Activated B cell treated with CpG ODN at 0.5 μM for 24 hours (primary cell): Measurements from ENCODE around the gene ESYT2. TPM values are rescaled to one million over a fixed set of nuclear protein-coding genes. Genes with fewer than 3 reads are reported as not detected.

Experiments used
- ATAC-seq: fragments of 200-7000 bp; cut with Tn5 transposase; one replicate; pipeline ENCODE4 v1.10.0; 2021; ENCODE audit warnings: low read depth, mild to moderate bottlenecking, moderate library complexity
- CTCF ChIA-PET: fragments of 350-600 bp; sonication (Branson Sonifier 250); formaldehyde crosslinking; loops from one replicate; lab custom pipeline; 2021; ENCODE audit warnings: antibody characterized with exemption; lab: Charles Lee
- POLR2A ChIA-PET: fragments of 350-600 bp; sonication (Branson Sonifier 250); formaldehyde crosslinking; loops from one replicate; lab custom pipeline; 2021; ENCODE audit warnings: antibody characterized with exemption; lab: Charles Lee
- DNase-seq: peaks from one replicate; pipeline ENCODE4 v3.0.0; 2022
- H3K27ac Mint-ChIP-seq: one replicate; pipeline ENCODE4 v1.8.0; 2020; ENCODE audit warnings: mixed read lengths
- H3K27me3 Mint-ChIP-seq: one replicate; pipeline ENCODE4 v1.8.0; 2021; ENCODE audit warnings: mixed read lengths
- H3K36me3 Mint-ChIP-seq: one replicate; pipeline ENCODE4 v1.8.0; 2021; ENCODE audit warnings: low read depth, mixed read lengths
- H3K4me1 Mint-ChIP-seq: one replicate; pipeline ENCODE4 v1.8.0; 2021; ENCODE audit warnings: mixed read lengths
- H3K4me3 Mint-ChIP-seq: one replicate; pipeline ENCODE4 v1.8.0; 2020; ENCODE audit warnings: mild to moderate bottlenecking, mixed read lengths
- H3K9me3 Mint-ChIP-seq: one replicate; pipeline ENCODE4 v1.8.0; 2020; ENCODE audit warnings: mixed read lengths
- intact Hi-C: fragments of 100-400 bp; cut with micrococcal nuclease; formaldehyde crosslinking; loops from one replicate; pipeline ENCODE4 v1.15.1; 2024
- total RNA-seq: library from RNA; stranded (reverse); gene quantifications from 2 replicates; pipeline ENCODE4 v1.2.3, GENCODE V29; 2022
- TF ChIP-seq, protein P1 (sequence below): fragments of 200-600 bp; IDR thresholded peaks from one replicate; pipeline ENCODE4 v1.8.0; 2022; ENCODE audit warnings: antibody characterized with exemption, mild to moderate bottlenecking

The ESYT2 gene
- total RNA-seq, 1 donor from 2014 or later, result 21.3 TPM

DNA sequence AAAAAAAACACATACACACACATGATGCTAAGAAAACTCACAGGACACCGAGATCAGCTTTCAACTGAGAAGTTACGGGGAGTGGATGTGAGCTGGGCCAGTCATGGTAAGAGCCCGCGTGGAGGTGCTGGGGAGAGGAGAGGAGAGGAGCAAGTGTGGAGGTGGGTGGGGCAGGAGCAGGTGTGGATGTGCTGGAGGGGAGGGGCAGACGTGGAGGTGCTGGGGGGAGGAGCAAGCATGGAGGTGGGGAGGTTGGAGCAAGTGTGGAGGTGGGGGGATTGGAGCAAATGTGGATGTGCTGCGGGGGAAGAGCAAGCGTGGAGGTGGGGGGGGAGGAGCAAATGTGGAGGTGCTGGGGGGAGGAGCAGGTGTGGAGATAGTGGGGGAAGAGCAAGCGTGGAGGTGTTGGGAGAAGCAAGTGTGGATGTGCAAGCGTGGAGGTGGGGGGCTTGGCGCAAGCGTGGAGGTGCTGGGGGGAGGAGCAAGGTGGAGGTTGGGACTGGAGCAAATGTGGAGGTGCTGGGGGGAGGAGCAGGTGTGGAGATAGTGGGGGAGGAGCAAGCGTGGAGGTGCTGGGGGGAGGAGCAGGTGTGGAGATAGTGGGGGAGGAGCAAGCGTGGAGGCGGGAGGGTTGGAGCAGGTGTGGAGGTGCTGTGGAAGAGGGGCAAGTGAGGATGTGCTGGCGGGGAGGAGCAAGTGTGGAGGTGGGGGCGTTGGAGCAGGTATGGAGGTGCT, 100.2 kb downstream of the ESYT2 start:
- H3K36me3 Mint-ChIP-seq, result peaks cover 19% of the 10 kb centered on the region
- intact Hi-C loops, result no loop called here
- TF ChIP-seq, protein P1, sequence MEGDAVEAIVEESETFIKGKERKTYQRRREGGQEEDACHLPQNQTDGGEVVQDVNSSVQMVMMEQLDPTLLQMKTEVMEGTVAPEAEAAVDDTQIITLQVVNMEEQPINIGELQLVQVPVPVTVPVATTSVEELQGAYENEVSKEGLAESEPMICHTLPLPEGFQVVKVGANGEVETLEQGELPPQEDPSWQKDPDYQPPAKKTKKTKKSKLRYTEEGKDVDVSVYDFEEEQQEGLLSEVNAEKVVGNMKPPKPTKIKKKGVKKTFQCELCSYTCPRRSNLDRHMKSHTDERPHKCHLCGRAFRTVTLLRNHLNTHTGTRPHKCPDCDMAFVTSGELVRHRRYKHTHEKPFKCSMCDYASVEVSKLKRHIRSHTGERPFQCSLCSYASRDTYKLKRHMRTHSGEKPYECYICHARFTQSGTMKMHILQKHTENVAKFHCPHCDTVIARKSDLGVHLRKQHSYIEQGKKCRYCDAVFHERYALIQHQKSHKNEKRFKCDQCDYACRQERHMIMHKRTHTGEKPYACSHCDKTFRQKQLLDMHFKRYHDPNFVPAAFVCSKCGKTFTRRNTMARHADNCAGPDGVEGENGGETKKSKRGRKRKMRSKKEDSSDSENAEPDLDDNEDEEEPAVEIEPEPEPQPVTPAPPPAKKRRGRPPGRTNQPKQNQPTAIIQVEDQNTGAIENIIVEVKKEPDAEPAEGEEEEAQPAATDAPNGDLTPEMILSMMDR, result no peak
- ATAC-seq (no peak), DNase-seq (no peak)
- no peaks in the 10 kb centered on the region for H3K4me1 Mint-ChIP-seq
- ChIA-PET POLR2A (no interaction called here), CTCF (no interaction called here)
- no peaks in the 10 kb centered on the region for H3K27me3 Mint-ChIP-seq
- H3K9me3 Mint-ChIP-seq, result no peaks in the 10 kb centered on the region
- H3K4me3 Mint-ChIP-seq, result no peak overlapping the region
- H3K27ac Mint-ChIP-seq, result no peak overlapping the region

GRCh38 chr7:158727690-158728089, 101.6 kb downstream of the ESYT2 start:
- H3K4me3 Mint-ChIP-seq, result no peak overlapping the region
- H3K9me3 Mint-ChIP-seq, result no peaks in the 10 kb centered on the region

DNA sequence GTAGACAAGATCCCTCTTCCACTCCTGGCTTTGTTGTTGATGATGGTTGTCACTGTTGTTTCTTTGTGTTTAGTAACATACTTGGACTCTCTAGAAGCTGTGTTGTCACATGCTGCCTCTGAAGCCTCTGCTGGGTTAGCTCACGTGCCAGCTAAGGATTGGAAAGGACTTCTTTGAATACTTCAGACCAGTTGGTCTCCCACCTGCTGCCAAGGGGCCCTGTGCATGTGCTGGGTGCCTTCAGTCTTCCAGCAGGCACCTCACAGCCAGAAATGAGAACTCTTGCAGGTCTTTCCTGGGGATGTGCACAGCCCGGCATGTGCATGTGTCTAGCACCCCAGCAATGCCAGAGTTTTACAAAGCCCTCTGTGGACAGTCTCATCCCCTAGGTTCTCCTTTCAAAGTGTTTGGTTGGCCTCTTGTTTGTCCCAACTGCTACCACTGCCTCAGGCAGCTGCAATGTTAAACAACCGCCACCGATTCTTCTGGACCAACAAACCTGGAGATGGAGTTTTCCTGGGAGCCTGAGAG, 103.0 kb downstream of the ESYT2 start:
- Mint-ChIP-seq H3K36me3 (peaks cover 8% of the 10 kb centered on the region), H3K9me3 (no peaks in the 10 kb centered on the region), H3K27ac (no peak overlapping the region), H3K27me3 (no peaks in the 10 kb centered on the region), H3K4me1 (no peaks in the 10 kb centered on the region), H3K4me3 (no peak overlapping the region)
- TF ChIP-seq, protein P1, result no peak
- no peak for DNase-seq
- ATAC-seq, result no peak
- intact Hi-C loops, result no loop called here
- ChIA-PET POLR2A (no interaction called here), CTCF (no interaction called here)

More at GRCh38 chr7:158727690-158728089, 101.6 kb downstream of the ESYT2 start:
- Mint-ChIP-seq H3K4me1 (no peaks in the 10 kb centered on the region), H3K36me3 (peaks cover 18% of the 10 kb centered on the region), H3K27ac (no peak overlapping the region), H3K27me3 (no peaks in the 10 kb centered on the region)
- intact Hi-C loops, result no loop called here
- TF ChIP-seq, protein P1, result no peak
- POLR2A ChIA-PET, result no interaction called here
- CTCF ChIA-PET, result no interaction called here
- ATAC-seq (no peak), DNase-seq (no peak)

DNA sequence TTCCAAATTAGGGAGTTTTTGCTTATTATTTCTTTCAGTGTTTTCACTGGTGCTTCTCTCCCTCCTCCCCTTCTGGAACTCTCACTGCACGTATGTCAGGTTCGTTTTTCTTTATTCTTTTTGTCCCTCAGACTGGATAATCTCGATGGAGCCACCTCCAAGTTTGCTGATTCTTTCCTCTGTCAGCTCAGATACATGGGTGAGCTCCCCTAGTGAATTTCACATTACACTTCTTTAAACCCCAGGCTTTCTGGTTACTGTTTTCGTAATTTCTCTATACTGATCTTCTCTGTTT, 103.9 kb downstream of the ESYT2 start:
- CTCF ChIA-PET, result no interaction called here

More for the DNA sequence above, 103.9 kb downstream of the ESYT2 start:
- no peak overlapping the region for H3K27ac Mint-ChIP-seq
- no peaks in the 10 kb centered on the region for H3K4me1 Mint-ChIP-seq
- DNase-seq, result no peak
- peaks cover 3% of the 10 kb centered on the region for H3K36me3 Mint-ChIP-seq
- no peak overlapping the region for H3K4me3 Mint-ChIP-seq
- no peaks in the 10 kb centered on the region for H3K27me3 Mint-ChIP-seq
- no peak for ATAC-seq
- POLR2A ChIA-PET, result no interaction called here
- no peaks in the 10 kb centered on the region for H3K9me3 Mint-ChIP-seq
- intact Hi-C loops, result no loop called here
- TF ChIP-seq, protein P1, result no peak
